ENCODE data around the gene SPSB1.

- TF ChIP-seq CTCF (tag by site-specific recombination; IDR thresholded peaks at IDR 0.05) (no peak), ZNF157 (tag by site-specific recombination; IDR thresholded peaks at IDR 0.05) (no peak), ZNF248 (tag by site-specific recombination; IDR thresholded peaks at IDR 0.05) (no peak), TCF7L2 (IDR thresholded peaks at IDR 0.05; ENCODE audit: borderline replicate concordance, low read depth, low read length) (no peak), ZNF133 (tag by site-specific recombination; IDR thresholded peaks at IDR 0.05) (no peak), ZNF776 (tag by site-specific recombination; IDR thresholded peaks at IDR 0.05; ENCODE audit: borderline replicate concordance) (no peak)
Observed at GRCh38 chr1:9328715-9329114, 36.0 kb downstream of the SPSB1 start.
